HG03460 (cell line): ENCODE data around the gene REXO2.

Experiments used
- ATAC-seq: cut with Tn5 transposase; IDR thresholded peaks from one replicate; pipeline ENCODE4 v1.9.1; 2021; ENCODE audit not compliant: unreplicated experiment

REXO2 gene

GRCh38 chr11:114439229-114440120, at the start of gene REXO2:
Gene REXO2, plus strand, starts transcription at chr11:114439467. Its CDS starts 62 bp downstream, at chr11:114439529.
- peak; percentile 99 for ATAC-seq

DNA sequence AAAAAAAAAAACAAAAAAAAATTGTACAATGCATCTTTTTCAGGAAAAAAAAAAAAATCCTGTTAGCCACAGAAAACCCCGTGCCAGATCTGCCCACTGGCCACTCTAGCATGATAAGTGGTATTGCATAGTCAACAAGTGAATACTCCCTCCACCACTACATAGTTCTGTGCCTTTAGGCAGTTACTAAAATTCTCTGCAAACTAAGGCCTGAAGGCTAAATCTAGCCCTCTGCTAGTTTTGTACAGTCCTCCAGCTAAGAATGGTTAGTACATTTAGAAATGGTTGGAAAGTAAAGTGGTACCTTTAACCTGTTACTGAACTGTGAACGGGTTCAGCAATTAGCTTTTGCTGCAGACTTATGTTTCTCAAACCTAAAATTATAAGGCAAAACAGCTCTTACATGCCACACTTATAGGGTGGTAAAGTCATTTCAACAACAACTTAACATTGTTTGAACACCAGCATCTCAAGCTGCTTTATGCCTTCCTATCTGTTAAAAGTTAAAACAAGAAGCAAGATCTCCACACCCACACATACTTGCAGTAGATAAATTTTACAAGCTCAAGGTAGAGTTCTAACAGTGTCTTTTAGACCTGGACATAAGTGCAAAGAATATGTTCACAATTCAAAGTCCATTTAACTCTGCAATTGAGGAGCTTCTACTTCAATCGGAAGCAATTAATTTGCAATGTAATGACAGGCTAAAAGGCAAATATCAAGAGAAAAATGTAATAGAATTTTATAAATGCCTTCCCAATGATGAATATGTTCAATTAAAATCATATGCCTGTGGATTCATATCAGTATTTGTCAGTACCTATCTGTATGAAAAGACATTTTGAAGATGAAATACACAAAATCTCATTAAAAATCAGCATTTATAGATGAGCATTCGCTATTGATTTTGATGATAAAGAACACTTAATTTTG, 46.3 kb upstream of the REXO2 start:
- no peak for ATAC-seq

DNA sequence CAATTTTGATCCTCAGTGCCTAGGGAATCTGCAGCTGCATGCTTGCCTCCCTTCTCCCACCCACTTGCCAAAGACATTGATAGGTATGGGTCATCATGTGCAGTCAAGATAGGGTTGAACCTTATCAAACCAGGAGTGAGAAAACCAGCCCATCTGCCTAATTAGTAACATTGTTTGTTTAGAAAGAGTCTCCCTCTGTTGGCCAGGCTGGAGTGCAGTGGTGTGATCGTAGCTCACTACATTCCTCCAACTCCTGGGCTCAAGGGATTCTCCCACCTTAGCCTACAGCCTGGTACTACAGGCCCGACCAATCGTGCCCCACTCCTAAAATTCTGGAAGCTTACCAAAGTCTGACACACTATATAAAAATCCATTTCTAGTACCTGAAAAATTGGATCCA, 43.5 kb upstream of the REXO2 start:
- ATAC-seq, result no peak

GRCh38 chr11:114396916-114397315, 42.4 kb upstream of the REXO2 start:
- ATAC-seq, result no peak

DNA sequence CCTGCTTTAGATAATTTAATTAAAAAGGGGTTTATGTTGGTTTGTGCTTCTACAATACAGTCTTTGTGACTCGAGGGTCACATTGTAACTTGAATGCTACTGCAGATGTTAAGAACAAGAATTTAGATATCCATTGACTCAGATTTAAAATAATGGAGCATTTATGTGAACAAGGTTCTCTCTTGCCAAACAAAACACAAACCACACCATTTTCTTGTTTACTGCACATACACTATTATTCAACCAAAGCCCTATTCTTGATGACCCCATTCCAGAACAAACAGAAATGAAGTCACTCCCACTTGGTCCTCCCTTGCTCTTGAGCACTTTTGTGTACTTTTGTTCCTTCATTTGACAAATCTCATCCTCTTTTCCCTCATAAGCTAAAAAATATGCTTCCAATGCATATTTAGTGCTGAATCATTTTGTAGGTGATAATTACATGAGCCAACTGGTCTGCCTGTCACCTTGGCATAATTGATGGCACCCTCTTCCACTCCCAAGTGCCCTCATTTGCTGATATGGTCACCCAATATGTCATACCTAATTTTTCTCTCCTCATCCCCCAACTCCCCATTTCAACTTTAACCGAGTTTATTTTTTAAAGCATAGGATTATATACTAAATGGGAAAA, 41.8 kb upstream of the REXO2 start:
- ATAC-seq, result no peak

GRCh38 chr11:114398303-114398920, 40.9 kb upstream of the REXO2 start:
- ATAC-seq, result no peak

DNA sequence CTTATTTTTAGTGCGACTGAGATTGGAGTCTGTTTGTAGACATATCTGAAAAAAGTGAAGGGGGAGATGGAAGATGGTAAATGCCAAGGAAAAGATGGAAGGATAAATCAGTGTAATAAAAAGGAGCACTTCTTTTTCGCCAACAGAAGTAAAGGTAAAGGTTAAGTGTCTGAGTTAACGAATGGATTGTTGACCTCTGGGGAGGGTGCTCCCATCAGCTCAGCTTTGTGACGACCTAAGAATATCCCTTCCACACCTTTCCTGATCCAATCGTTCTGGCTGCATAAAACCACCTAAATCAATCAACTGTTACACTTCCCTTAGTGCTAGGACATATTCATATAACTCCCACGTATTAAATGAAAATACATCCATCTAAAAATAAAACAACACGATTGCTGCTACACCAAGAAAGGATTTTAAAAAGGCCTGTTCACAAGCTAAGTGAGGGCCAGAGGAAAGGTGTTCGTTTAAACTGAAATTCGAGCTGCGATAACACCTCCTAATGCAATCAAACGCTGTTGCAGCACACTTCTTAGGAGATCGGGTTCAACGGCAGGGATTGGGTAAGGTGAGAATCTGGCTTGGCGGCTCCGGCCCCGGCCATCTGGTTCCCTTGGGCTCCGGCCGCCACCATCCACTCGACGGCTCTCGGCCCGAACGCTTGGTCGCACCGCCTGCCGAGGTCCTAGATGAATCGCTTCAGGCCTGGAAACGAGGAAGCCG, 39.6 kb upstream of the REXO2 start:
- ATAC-seq, result peak; percentile 29

GRCh38 chr11:114400216-114400914, 38.9 kb upstream of the REXO2 start, which contains the start of the genes C11orf71 and RBM7:
Gene C11orf71, minus strand, starts transcription at chr11:114400511. Its CDS starts 180 bp downstream, at chr11:114400331.
Gene RBM7, plus strand, starts transcription at chr11:114400666. Its CDS starts 6 bp downstream, at chr11:114400672.
- peak; percentile 94 for ATAC-seq

DNA sequence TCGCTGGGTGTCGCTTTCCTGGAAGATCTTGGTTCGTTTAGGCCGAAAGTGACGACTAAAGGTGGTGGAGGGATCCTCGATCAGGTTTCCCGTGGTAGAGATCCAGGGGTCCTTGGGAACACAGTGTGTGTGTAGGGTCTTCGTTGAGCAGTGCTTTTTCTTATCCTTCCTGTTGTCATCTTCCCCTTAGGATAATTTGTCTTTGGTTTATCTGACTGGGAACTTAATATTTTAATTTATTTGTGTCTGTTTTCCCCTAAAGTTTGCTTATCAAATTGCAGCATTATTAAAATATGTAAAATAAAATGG, 38.4 kb upstream of the REXO2 start:
- no peak for ATAC-seq

DNA sequence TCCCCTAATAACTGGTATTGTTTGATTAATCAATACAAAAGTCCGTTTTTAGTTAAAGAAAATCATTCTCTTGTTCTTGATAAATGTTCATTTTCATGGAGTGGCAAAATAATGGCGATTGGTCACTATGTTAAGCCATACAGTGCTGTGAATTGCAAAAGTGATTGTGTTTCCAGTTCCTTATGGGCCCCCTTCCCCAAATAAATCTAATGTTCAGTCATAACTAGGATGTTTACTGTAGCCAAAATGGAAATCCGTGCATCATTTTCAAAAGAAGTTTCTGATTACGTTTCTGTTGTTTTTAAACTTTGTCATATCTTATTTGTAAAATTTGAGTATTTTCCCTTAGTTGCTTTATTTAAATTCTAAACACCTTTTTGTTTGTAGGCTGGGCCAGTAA, 38.0 kb upstream of the REXO2 start:
- ATAC-seq, result no peak

DNA sequence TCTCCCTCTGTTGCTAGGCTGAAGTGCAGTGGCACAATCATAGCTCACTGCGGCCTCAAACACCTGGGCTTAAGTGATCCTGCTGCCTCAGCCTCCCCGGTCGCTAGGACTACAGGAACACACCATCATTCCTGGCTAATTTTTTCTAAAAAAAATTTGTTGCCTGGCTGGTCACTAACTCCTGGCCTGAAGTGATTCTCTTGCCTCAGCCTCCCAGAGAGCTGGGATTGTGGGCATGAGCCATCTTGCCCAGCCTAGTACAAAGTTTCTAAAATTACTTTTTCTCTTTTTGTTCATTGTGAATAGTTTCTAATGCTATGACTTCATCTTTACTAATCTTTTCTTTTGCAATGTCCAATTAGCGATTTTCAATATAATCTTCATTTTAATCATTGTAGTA, 26.3 kb upstream of the REXO2 start:
- ATAC-seq, result no peak

- no peak for ATAC-seq
Observed at GRCh38 chr11:114413958-114414357, 25.3 kb upstream of the REXO2 start.

DNA sequence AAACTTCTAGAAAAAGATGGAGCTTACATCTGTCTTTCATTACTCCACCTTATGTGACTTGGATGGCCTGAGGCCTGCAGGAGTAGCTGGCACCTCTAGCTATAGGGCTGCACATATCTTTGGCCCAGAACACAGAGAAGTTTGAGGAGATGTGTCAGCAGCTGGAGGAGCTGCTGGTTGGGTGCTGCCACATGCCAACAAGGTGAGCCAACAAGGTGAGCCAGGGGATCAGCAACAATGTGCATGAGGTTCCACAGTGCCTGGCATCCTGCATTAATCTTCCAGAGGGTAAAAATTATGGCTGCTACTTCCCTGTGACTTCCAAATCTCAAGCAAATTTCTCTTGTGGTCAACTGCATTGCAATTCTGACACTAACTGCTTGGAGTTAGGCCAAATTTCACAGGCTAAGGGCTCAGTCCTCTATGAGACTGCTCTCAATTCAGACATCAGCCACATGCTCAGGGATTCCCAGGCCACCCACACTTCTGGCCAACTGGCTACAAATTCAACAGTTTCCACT, 22.8 kb upstream of the REXO2 start:
- no peak for ATAC-seq

DNA sequence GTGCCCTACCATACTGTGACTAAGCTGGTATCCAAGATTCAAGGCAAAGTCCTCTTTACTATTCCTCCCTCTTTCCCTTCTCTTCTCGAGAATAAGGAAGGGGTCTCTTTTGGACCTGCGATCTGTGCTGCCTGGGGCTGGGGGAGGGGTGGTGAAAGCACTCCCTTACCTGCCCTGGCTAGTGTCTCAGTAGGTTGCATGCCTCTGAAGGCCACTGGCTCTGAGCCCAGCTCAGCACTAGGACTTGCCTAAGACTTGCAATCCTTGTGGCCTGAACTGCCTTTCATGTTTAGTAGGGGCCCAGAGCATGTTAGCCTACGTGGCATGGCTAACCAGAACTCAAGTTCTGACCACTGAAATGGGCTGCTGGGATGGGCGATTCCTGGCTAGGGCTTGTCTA, 13.0 kb upstream of the REXO2 start:
- ATAC-seq, result no peak

- ATAC-seq, result no peak
Observed at GRCh38 chr11:114430290-114430689, 9.0 kb upstream of the REXO2 start.

DNA sequence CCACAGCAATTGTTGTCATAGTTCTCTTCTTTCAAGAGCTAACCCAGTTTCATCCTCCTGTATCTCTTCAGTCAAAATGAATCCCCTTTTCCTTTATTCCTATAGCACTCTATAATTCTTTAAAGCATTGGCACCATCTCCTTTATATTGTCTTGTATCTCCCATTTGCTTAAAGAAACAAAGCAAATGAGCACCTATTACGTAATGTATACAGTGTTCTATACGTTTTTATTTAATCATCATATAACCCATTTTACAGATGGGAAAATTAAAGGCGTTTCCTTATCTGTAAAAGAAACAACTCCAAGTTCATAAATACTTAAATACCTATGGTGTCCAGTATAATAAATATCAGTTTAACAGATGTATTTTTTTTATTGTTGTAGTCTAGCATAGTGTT, 6.4 kb upstream of the REXO2 start:
- ATAC-seq, result no peak

- no peak for ATAC-seq
Observed at GRCh38 chr11:114433376-114433775, 5.9 kb upstream of the REXO2 start.

DNA sequence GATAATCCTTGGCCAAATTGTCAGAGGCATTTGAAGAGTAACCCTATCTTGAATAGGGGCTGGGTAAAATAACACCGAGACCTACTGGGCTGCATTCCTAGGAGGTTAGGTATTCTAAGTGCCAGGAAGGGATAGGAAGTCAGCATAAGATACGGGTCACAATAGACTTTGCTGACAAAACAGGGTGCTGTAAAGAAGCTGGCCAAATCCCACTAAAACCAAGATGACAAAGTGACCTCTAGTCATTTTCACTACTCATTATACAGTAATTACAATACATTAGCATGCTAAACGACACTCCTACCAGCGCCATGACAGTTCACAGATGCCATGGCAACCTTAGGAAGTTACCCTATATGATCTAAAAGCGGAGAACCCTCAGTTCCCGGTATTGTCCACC, 964 bp upstream of the REXO2 start:
- no peak for ATAC-seq

GRCh38 chr11:114440121-114440860, 1.0 kb downstream of the REXO2 start:
- ATAC-seq, result no peak
